ENCODE results near the gene PKN3.
"Not testable (repeated sequence)": the region's sequence is repeated elsewhere in the genome, so short reads cannot be mapped to it uniquely, and the experiment has no call there.

The PKN3 gene

GRCh38 chr9:128702445-128702948 is at the start of gene PKN3:
Gene PKN3 (plus strand): TSS chr9:128702503. CDS start chr9:128702916, 413 bp downstream.
- DNase-seq: peak; percentile 62

GRCh38 chr9:128653908-128654307 is 48.4 kb upstream of the PKN3 start:
- no peak for DNase-seq

GRCh38 chr9:128654481-128654880 is 47.8 kb upstream of the PKN3 start:
- no peak for DNase-seq

- peak; percentile 58 for DNase-seq
These were observed 45.6 kb upstream of the PKN3 start, which contains the start of gene DYNC2I2 for GRCh38 chr9:128656416-128657343. Gene DYNC2I2 (minus strand): TSS chr9:128656847. CDS start chr9:128656726, 121 bp downstream.

GRCh38 chr9:128657344-128657704 is 45.0 kb upstream of the PKN3 start:
- DNase-seq: no peak

GRCh38 chr9:128657796-128658195 is 44.5 kb upstream of the PKN3 start:
- DNase-seq: no peak

- DNase-seq: not testable (repeated sequence)
These were observed 35.8 kb upstream of the PKN3 start for GRCh38 chr9:128666481-128666941.

- no peak for DNase-seq
These were observed 32.5 kb upstream of the PKN3 start for GRCh38 chr9:128669786-128670185.

- DNase-seq: no peak
These were observed 26.9 kb upstream of the PKN3 start for GRCh38 chr9:128675382-128675781.

- no peak for DNase-seq
These were observed 24.5 kb upstream of the PKN3 start for GRCh38 chr9:128677794-128678193.

- no peak for DNase-seq
These were observed 18.8 kb upstream of the PKN3 start for GRCh38 chr9:128683340-128684064.

- no peak for DNase-seq
These were observed 18.3 kb upstream of the PKN3 start for GRCh38 chr9:128684065-128684324.

GRCh38 chr9:128684325-128685199 is 17.7 kb upstream of the PKN3 start:
- peak; percentile 65 for DNase-seq

GRCh38 chr9:128685636-128686489 is 16.4 kb upstream of the PKN3 start:
- DNase-seq: no peak

- no peak for DNase-seq
These were observed 14.8 kb upstream of the PKN3 start for GRCh38 chr9:128687453-128687852.

GRCh38 chr9:128688501-128689292 is 13.6 kb upstream of the PKN3 start, which contains the start of gene SET:
Gene SET (plus strand): TSS chr9:128689222. CDS start chr9:128689583, 361 bp downstream.
- peak; percentile 57 for DNase-seq

GRCh38 chr9:128689293-128689774 is 13.0 kb upstream of the PKN3 start:
- DNase-seq: no peak

GRCh38 chr9:128689820-128690683 is 12.3 kb upstream of the PKN3 start:
- no peak for DNase-seq

- no peak for DNase-seq
These were observed 11.6 kb upstream of the PKN3 start for GRCh38 chr9:128690684-128691034.

GRCh38 chr9:128693738-128694137 is 8.6 kb upstream of the PKN3 start:
- DNase-seq: not testable (repeated sequence)

All from NCI-H524 treated with DMSO at 0.1 percent for 48 hours (cell line).